ENCODE results near the gene LTB4R.

GRCh38 chr14:24263848-24264247 is 47.5 kb upstream of the LTB4R start:
- TF ChIP-seq TSHZ2 (CRISPR knock-in tag; IDR thresholded peaks at IDR 0.05) (no peak), ZNF70 (CRISPR knock-in tag; IDR thresholded peaks at IDR 0.05) (no peak), CREB5 (CRISPR knock-in tag; IDR thresholded peaks at IDR 0.05; ENCODE audit: low read depth) (no peak), ISL1 (CRISPR knock-in tag; IDR thresholded peaks at IDR 0.05) (no peak), RARB (CRISPR knock-in tag; IDR thresholded peaks at IDR 0.05) (no peak)

All from SK-N-SH treated with all-trans-retinoic acid at 6 μM for 48 hours (cell line).